H1 (cell line): ENCODE measurements around the gene NTN1. TPM values are rescaled to one million over a fixed set of nuclear protein-coding genes. Genes with fewer than 3 reads are reported as not detected.

Experiments used
- CTCF ChIA-PET: fragments of 300-600 bp; sonication (Branson Sonifier 250); formaldehyde crosslinking; loops from one replicate; lab custom pipeline; 2021; ENCODE audit not compliant: partially characterized antibody; lab: Charles Lee
- POLR2A ChIA-PET: fragments of 300-600 bp; sonication (Branson Sonifier 250); formaldehyde crosslinking; loops from one replicate; lab custom pipeline; 2021; ENCODE audit warnings: inconsistent platforms; ENCODE audit not compliant: partially characterized antibody; lab: Charles Lee
- DNase-seq, 2 experiments: peaks; one replicate each; pipeline versions ENCODE4 v3.0.0 to v3.0.0-alpha.2; 2010 to 2022; ENCODE audit warnings: low spot score in 2 of 2, low read depth in 1 of 2, mixed read lengths in 1 of 2
- FAIRE-seq: peaks from 2 replicates; lab custom pipeline; 2011; peaks lifted over from hg19 to GRCh38; lab: Jason Lieb, UNC
- H2AFZ ChIP-seq: 2 replicates; pipeline ENCODE4 v1.8.1; 2012; ENCODE audit warnings: low read length, inconsistent platforms
- H2AK5ac ChIP-seq: 2 replicates; pipeline ENCODE4 v1.6.1; 2013; ENCODE audit warnings: low read depth, low read length
- H2BK120ac ChIP-seq: replicated peaks from 2 replicates; pipeline ENCODE3; 2013; ENCODE audit warnings: low read depth, low read length, inconsistent platforms
- H2BK12ac ChIP-seq: 2 replicates; pipeline ENCODE4 v1.6.1; 2013; ENCODE audit warnings: low read depth, low read length
- H2BK15ac ChIP-seq: 2 replicates; pipeline ENCODE4 v1.6.1; 2013; ENCODE audit warnings: low read length
- H2BK20ac ChIP-seq: 2 replicates; pipeline ENCODE4 v1.6.1; 2013; ENCODE audit warnings: low read length
- H2BK5ac ChIP-seq: 2 replicates; pipeline ENCODE4 v1.6.1; 2013; ENCODE audit warnings: low read depth, low read length
- H3K14ac ChIP-seq: 2 replicates; pipeline ENCODE4 v1.6.1; 2013; ENCODE audit warnings: inconsistent platforms; ENCODE audit not compliant: insufficient read length
- H3K18ac ChIP-seq: 2 replicates; pipeline ENCODE4 v1.6.1; 2013; ENCODE audit warnings: low read length; ENCODE audit errors: extremely low read depth
- H3K23ac ChIP-seq: 2 replicates; pipeline ENCODE4 v1.6.1; 2013; ENCODE audit warnings: inconsistent platforms; ENCODE audit not compliant: insufficient read length
- H3K23me2 ChIP-seq: 2 replicates; pipeline ENCODE4 v1.6.1; 2013; ENCODE audit warnings: low read depth, low read length
- H3K27ac ChIP-seq: 2 replicates; pipeline ENCODE4 v1.6.1; 2011; ENCODE audit warnings: low read depth, low read length, inconsistent platforms
- H3K27me3 ChIP-seq, 4 experiments: replicated peaks in 1 of 4; 1 replicate in 1 of 4; 2 replicates in 3 of 4; pipeline versions ENCODE4 v1.6.1 to v1.8.1; 2011 to 2013; ENCODE audit warnings: low read length in 3 of 4, mild to moderate bottlenecking in 3 of 4, inconsistent platforms in 2 of 4, mixed read lengths in 2 of 4, moderate library complexity in 1 of 4; ENCODE audit not compliant: control insufficient read depth in 3 of 4, insufficient read depth in 3 of 4; ENCODE audit errors: extremely low read depth in 1 of 4
- H3K36me3 ChIP-seq, 4 experiments: 2 replicates each; pipeline versions ENCODE4 v1.6.1 to v1.8.1; 2011 to 2013; ENCODE audit warnings: mild to moderate bottlenecking in 4 of 4, low read length in 3 of 4, moderate library complexity in 2 of 4, control low read depth in 1 of 4, inconsistent platforms in 1 of 4; ENCODE audit not compliant: insufficient read depth in 4 of 4, control insufficient read depth in 2 of 4
- H3K4ac ChIP-seq: replicated peaks from 2 replicates; pipeline ENCODE3; 2013; ENCODE audit warnings: low read length, low read depth, mixed read lengths, inconsistent platforms; ENCODE audit not compliant: insufficient read length
- H3K4me1 ChIP-seq, 4 experiments: replicated peaks in 1 of 4; 1 replicate in 1 of 4; 2 replicates in 3 of 4; pipeline versions ENCODE4 v1.6.1 to v1.8.1; 2011 to 2013; ENCODE audit warnings: low read length in 3 of 4, inconsistent platforms in 2 of 4, mixed read lengths in 1 of 4; ENCODE audit not compliant: insufficient read depth in 4 of 4, control insufficient read depth in 3 of 4
- H3K4me2 ChIP-seq, 2 experiments: 2 replicates each; pipeline versions ENCODE4 v1.6.1 to v1.8.1; 2011 to 2013; ENCODE audit warnings: low read depth in 2 of 2, low read length in 2 of 2, control low read depth in 1 of 2, inconsistent platforms in 1 of 2, mild to moderate bottlenecking in 1 of 2; ENCODE audit not compliant: insufficient read depth in 1 of 2
- H3K4me3 ChIP-seq, 4 experiments: fragments of 200-600, 300-600 bp in 1 of 4; sonication (generic), shearing (Covaris generic), sonication (Bioruptor Twin) in 1 of 4; 2 replicates each; pipeline versions ENCODE4 v1.5.1 to v1.8.1; 2011 to 2016; ENCODE audit warnings: low read length in 4 of 4, low read depth in 3 of 4, control low read depth in 2 of 4, inconsistent platforms in 2 of 4, mild to moderate bottlenecking in 2 of 4, mixed read lengths in 1 of 4, moderate library complexity in 1 of 4; ENCODE audit not compliant: insufficient read depth in 2 of 4; ENCODE audit errors: extremely low read depth in 1 of 4
- H3K56ac ChIP-seq: replicated peaks from 2 replicates; pipeline ENCODE3; 2013; ENCODE audit warnings: low read depth, mild to moderate bottlenecking, mixed read lengths, low read length, inconsistent platforms; ENCODE audit not compliant: insufficient read length
- H3K79me1 ChIP-seq: 2 replicates; pipeline ENCODE4 v1.6.1; 2013; ENCODE audit warnings: low read depth, low read length, control low read depth
- H3K79me2 ChIP-seq, 2 experiments: 2 replicates each; pipeline versions ENCODE4 v1.6.1 to v1.8.1; 2012 to 2013; ENCODE audit warnings: low read length in 2 of 2, mild to moderate bottlenecking in 2 of 2, inconsistent platforms in 1 of 2; ENCODE audit not compliant: insufficient read depth in 2 of 2, control insufficient read depth in 1 of 2
- H3K9ac ChIP-seq, 4 experiments: replicated peaks in 1 of 4; 1 replicate in 1 of 4; 2 replicates in 3 of 4; pipeline versions ENCODE4 v1.6.1 to v1.8.1; 2011 to 2013; ENCODE audit warnings: low read depth in 3 of 4, low read length in 3 of 4, control low read depth in 2 of 4, mild to moderate bottlenecking in 2 of 4, moderate library complexity in 2 of 4, inconsistent platforms in 1 of 4; ENCODE audit errors: extremely low read depth in 1 of 4
- H3K9me3 ChIP-seq, 2 experiments: 2 replicates each; pipeline versions ENCODE4 v1.6.1 to v1.8.1; 2012 to 2013; ENCODE audit warnings: mild to moderate bottlenecking in 2 of 2, moderate library complexity in 2 of 2, control low read depth in 1 of 2, inconsistent platforms in 1 of 2, low read depth in 1 of 2, low read length in 1 of 2, mixed read lengths in 1 of 2; ENCODE audit not compliant: insufficient read depth in 2 of 2
- H4K20me1 ChIP-seq, 2 experiments: replicated peaks in 1 of 2; 2 replicates each; pipeline versions ENCODE3 to v1.8.1; 2011 to 2013; ENCODE audit warnings: inconsistent platforms in 2 of 2, low read length in 2 of 2, mild to moderate bottlenecking in 1 of 2; ENCODE audit not compliant: insufficient read depth in 2 of 2, control insufficient read depth in 1 of 2
- H4K5ac ChIP-seq: 2 replicates; pipeline ENCODE4 v1.6.1; 2013; ENCODE audit warnings: low read length, low read depth, mixed read lengths, inconsistent platforms; ENCODE audit not compliant: insufficient read length
- H4K8ac ChIP-seq: 2 replicates; pipeline ENCODE4 v1.8.0; 2013; ENCODE audit warnings: mild to moderate bottlenecking, moderate library complexity, low read length, inconsistent platforms; ENCODE audit not compliant: insufficient read depth; ENCODE audit errors: extremely low read depth
- H4K91ac ChIP-seq: replicated peaks from 2 replicates; pipeline ENCODE3; 2013; ENCODE audit warnings: low read length, mixed read lengths, inconsistent platforms; ENCODE audit not compliant: insufficient read length
- KDM4A ChIP-seq: IDR thresholded peaks from one replicate; pipeline ENCODE4 v1.7.1; 2012; ENCODE audit warnings: low read depth, mild to moderate bottlenecking, moderate library complexity, low read length, inconsistent platforms; ENCODE audit not compliant: severe bottlenecking
- SUZ12 ChIP-seq: fragments of 200-600 bp; sonication (generic); IDR thresholded peaks from 2 replicates; pipeline ENCODE4 v1.6.1; 2012; ENCODE audit warnings: mild to moderate bottlenecking, inconsistent platforms, low read length, moderate library complexity, mixed read lengths
- TBP ChIP-seq: IDR thresholded peaks from 2 replicates; pipeline ENCODE4 v1.6.1; 2011; ENCODE audit warnings: low read depth, low read length, improper control_type of control experiment
- WGBS, 2 experiments: shearing (Covaris generic) in 1 of 2; methylation state at CpG; one replicate each; pipeline versions ENCODE4 v1.1.6 to v1.1.7; 2013 to 2015; ENCODE audit warnings: low lambda C conversion rate in 2 of 2, mixed read lengths in 2 of 2, inconsistent platforms in 1 of 2, low coverage in 1 of 2, missing lambda C conversion rate in 1 of 2; ENCODE audit not compliant: insufficient replicate concordance in 2 of 2, insufficient coverage in 1 of 2, insufficient read length in 1 of 2; ENCODE audit errors: extremely low coverage in 1 of 2, missing lambda C conversion rate in 1 of 2; 5-methylcytosine and 5-hydroxymethylcytosine counted together
- polyA plus RNA-seq, 7 experiments: library from polyadenylated mRNA; depleted of rRNA in 3 of 7; stranded (reverse) in 5 of 7; unstranded in 2 of 7; fragments of >200 nt in 5 of 7; fragments of 200-250 nt in 2 of 7; gene quantifications; 1 replicate in 5 of 7; 2 replicates in 1 of 7; 4 replicates in 1 of 7; pipeline versions ENCODE4 v1.2.1 to v1.2.3, GENCODE V29; 2011 to 2013; ENCODE audit warnings: missing spikeins in 2 of 7, mixed read lengths in 2 of 7
- total RNA-seq: library from RNA; stranded (reverse); fragmentation: NEBNext Ultra II Directional; extraction: Animal tissue kit (Norgen Biotek cat#: 25700); gene quantifications from 2 replicates; pipeline ENCODE4 v1.2.1, GENCODE V29; 2021
- TF ChIP-seq, protein P1 (sequence below): IDR thresholded peaks from 2 replicates; pipeline ENCODE4 v1.6.1; 2012; ENCODE audit warnings: inconsistent platforms

The NTN1 gene
- total and polyA plus RNA-seq, 2 of the 8 experiments (the other 6 are each of a cell fraction or from before 2014, with no cell fraction given), result 2.0 to 2.3 TPM

DNA sequence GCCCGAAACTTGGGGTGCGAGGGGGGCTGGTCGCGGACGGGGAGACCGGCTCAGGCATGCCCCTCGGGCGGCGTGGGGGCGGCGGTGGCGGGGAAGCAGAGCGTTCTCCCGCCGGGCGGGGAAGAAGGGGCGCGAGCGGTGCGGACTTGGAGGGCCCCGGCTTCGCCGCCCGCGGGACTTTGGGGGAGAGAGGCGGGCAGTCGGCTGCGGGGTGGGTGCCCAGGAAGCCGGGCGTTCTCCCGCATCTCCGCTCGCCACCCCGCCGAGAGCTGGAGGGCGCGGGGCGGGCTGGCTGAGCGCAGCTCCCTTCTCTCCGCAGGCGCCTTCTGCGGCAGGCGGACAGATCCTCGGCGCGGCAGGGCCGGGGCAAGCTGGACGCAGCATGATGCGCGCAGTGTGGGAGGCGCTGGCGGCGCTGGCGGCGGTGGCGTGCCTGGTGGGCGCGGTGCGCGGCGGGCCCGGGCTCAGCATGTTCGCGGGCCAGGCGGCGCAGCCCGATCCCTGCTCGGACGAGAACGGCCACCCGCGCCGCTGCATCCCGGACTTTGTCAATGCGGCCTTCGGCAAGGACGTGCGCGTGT, 772 bp downstream of the NTN1 start:
- no peak overlapping the region for H2AK5ac ChIP-seq
- no peaks in the 10 kb centered on the region for H3K9me3 ChIP-seq
- peak overlapping the region; percentile 78; the same call in 1 of the 2 replicates for H3K18ac ChIP-seq
- peaks cover 2 to 9% of the 10 kb centered on the region in 2 experiments for H4K20me1 ChIP-seq
- no peak overlapping the region for H2BK20ac ChIP-seq
- H3K36me3 ChIP-seq, result peaks cover 0 to 16% (median 0%) of the 10 kb centered on the region in 4 experiments; a peak in 1 of 8 replicates
- no peaks in the 10 kb centered on the region for H3K79me2 ChIP-seq
- DNase-seq (peak in 1 of 2 experiments; percentile 73), FAIRE-seq (no peak)
- POLR2A ChIA-PET, result interaction anchor here (1.5 to 1.7 kb wide), 2 partner anchors 18 to 19 kb away, joined by 4 to 7 read pairs; no protein-coding TSS in a partner anchor
- peak overlapping the region; percentile 73 for H4K8ac ChIP-seq
- TF ChIP-seq, protein P1, sequence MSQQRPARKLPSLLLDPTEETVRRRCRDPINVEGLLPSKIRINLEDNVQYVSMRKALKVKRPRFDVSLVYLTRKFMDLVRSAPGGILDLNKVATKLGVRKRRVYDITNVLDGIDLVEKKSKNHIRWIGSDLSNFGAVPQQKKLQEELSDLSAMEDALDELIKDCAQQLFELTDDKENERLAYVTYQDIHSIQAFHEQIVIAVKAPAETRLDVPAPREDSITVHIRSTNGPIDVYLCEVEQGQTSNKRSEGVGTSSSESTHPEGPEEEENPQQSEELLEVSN, result 0 out of 2 replicates have a peak, but pooled peaks have one; percentile 2
- TF ChIP-seq KDM4A, result peak; percentile 30
- no peak for TF ChIP-seq TBP
- no peak for TF ChIP-seq SUZ12
- H2BK5ac ChIP-seq, result no peak overlapping the region
- H2BK12ac ChIP-seq, result peak overlapping the region; percentile 99; the same call in 1 of the 2 replicates
- no peak overlapping the region for H3K14ac ChIP-seq
- no peak overlapping the region for H2BK120ac ChIP-seq
- no peak overlapping the region for H2AFZ ChIP-seq
- CTCF ChIA-PET, result interaction anchor here (4.0 to 4.5 kb wide), 2 partner anchors 18 to 25 kb away, joined by 35 to 38 read pairs; no protein-coding TSS in a partner anchor
- no peak overlapping the region for H3K27ac ChIP-seq
- peak overlapping the region; percentile 69 to 78 for H3K4me2 ChIP-seq
- 3% methylated on average over 26 of the region's 79 CpGs; no CpG with 5 or more reads in 1 of the 2 experiments for WGBS, 2 experiments
- H4K91ac ChIP-seq, result no peak overlapping the region
- no peak overlapping the region; the same call in 1 of the 2 replicates for H2BK15ac ChIP-seq
- H3K56ac ChIP-seq, result no peak overlapping the region
- H3K9ac ChIP-seq, result no peak overlapping the region
- H3K4ac ChIP-seq, result no peak overlapping the region
- H3K4me1 ChIP-seq, result peaks cover 10 to 28% (median 18%) of the 10 kb centered on the region in 4 experiments
- no peak overlapping the region for H3K23ac ChIP-seq
- no peak overlapping the region for H4K5ac ChIP-seq
- H3K23me2 ChIP-seq, result peaks cover 18% of the 10 kb centered on the region; the same call in 1 of the 2 replicates
- no peaks in the 10 kb centered on the region for H3K79me1 ChIP-seq
- peak overlapping the region; percentile 39 to 66 (median 48) for H3K4me3 ChIP-seq
- H3K27me3 ChIP-seq, result peaks cover 48 to 89% (median 73%) of the 10 kb centered on the region in 4 experiments
